Neural cell (in vitro differentiated cells): ENCODE results near the gene GALNT11.
"Not testable (repeated sequence)": the region's sequence is repeated elsewhere in the genome, so short reads cannot be mapped to it uniquely, and the experiment has no call there.

Experiments
- CTCF ChIP-seq: fragments of 450-650 bp; IDR thresholded peaks from 2 replicates; pipeline ENCODE4 v1.5.1; 2014; ENCODE audit warnings: antibody characterized with exemption, mild to moderate bottlenecking, moderate library complexity; ENCODE audit not compliant: poor library complexity, severe bottlenecking
- EP300 ChIP-seq: fragments of 450-650 bp; conservative IDR thresholded peaks from 2 replicates; pipeline ENCODE4 v1.6.1; 2014; ENCODE audit warnings: antibody characterized with exemption, mild to moderate bottlenecking, moderate library complexity; ENCODE audit not compliant: poor library complexity, severe bottlenecking
- POLR2AphosphoS5 ChIP-seq: IDR thresholded peaks from 2 replicates; pipeline ENCODE4 v1.6.1; 2012

GRCh38 chr7:152065800-152066344 is 40.4 kb downstream of the GALNT11 start:
- TF ChIP-seq POLR2AphosphoS5, CTCF, EP300: not testable (repeated sequence)
